Endothelial cell (in vitro differentiated cells): ENCODE measurements around the gene ANK2. TPM values are rescaled to one million over a fixed set of nuclear protein-coding genes. Genes with fewer than 3 reads are reported as not detected.

Experiments
- DNase-seq: peaks from one replicate; pipeline ENCODE4 v3.0.0; 2021; ENCODE audit warnings: low spot score
- H3K27ac Mint-ChIP-seq: one replicate; pipeline ENCODE4 v1.8.0; 2021; ENCODE audit warnings: mixed read lengths, inconsistent platforms; ENCODE audit not compliant: unreplicated experiment
- H3K27me3 Mint-ChIP-seq: one replicate; pipeline ENCODE4 v1.8.0; 2021; ENCODE audit warnings: mild to moderate bottlenecking, moderate library complexity, mixed read lengths, inconsistent platforms; ENCODE audit not compliant: unreplicated experiment
- H3K36me3 Mint-ChIP-seq: one replicate; pipeline ENCODE4 v1.8.0; 2021; ENCODE audit warnings: mild to moderate bottlenecking, low read depth, mixed read lengths, inconsistent platforms; ENCODE audit not compliant: unreplicated experiment
- H3K4me1 Mint-ChIP-seq: one replicate; pipeline ENCODE4 v1.8.0; 2021; ENCODE audit warnings: mild to moderate bottlenecking, mixed read lengths, inconsistent platforms; ENCODE audit not compliant: unreplicated experiment
- H3K4me3 Mint-ChIP-seq: one replicate; pipeline ENCODE4 v1.8.0; 2021; ENCODE audit warnings: mild to moderate bottlenecking, mixed read lengths, inconsistent platforms; ENCODE audit not compliant: unreplicated experiment
- H3K9me3 Mint-ChIP-seq: one replicate; pipeline ENCODE4 v1.8.0; 2021; ENCODE audit warnings: mixed read lengths, inconsistent platforms; ENCODE audit not compliant: unreplicated experiment
- total RNA-seq: library from RNA; stranded (reverse); fragmentation: NEBNext Ultra II Directional; extraction: Animal tissue kit (Norgen Biotek cat#: 25700); gene quantifications from one replicate; pipeline ENCODE4 v1.2.1, GENCODE V29; 2021; ENCODE audit not compliant: unreplicated experiment
- TF ChIP-seq, protein P1 (sequence below): fragments of 200-600 bp; sonication (generic); IDR thresholded peaks from one replicate; pipeline ENCODE4 v1.5.0; 2021; ENCODE audit warnings: antibody characterized with exemption; ENCODE audit not compliant: unreplicated experiment

ANK2 gene
- total RNA-seq, 1 donor from 2014 or later, result 47.2 TPM

DNA sequence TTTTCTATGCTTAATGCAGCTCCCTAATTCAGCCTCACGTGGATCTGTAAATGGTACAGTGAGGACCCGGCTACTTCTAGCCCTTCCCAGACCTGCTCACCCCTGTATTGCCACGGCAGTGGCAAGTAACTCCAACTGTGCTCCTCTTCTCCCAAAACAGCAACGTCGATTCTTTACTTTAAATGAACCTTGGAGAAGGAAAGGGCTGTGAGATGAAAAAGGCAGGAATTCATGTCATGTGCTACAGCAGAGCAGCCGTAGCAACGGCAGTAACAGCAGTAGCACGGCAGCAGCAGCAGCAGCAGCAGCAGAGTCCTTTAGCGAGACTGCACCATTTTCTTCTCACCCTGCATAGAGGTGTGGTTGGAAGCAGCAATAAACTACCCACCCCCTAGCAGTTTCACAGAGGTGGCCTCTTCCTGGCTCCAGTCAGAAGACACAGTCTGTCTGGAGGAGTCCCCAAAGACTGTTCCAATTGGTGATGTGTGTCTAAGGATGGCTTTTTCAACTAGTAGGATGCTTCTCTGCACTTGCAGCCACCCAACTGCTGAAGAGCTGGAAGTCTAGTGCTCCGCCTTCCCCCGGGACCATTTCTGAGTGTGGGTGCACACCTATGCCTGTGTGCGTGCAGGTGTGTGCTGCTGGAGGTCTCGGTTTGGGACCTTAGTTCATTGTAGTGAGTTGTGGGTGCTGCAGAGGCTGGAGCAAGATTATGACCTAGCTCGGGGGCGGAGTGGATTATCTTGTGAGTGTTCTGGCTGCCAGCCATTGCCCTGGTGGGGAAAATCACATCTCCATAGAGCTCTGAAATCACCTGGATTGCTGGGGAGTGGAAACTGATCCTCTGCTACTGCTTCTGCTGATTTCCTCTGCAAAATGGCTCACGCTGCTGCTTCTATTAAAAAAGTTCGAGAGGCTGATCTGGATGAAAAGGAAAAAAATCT is 67.2 kb downstream of the ANK2 start:
- Mint-ChIP-seq H3K4me1 (peaks cover 20% of the 10 kb centered on the region), H3K27me3 (no peaks in the 10 kb centered on the region), H3K27ac (no peak overlapping the region), H3K36me3 (no peaks in the 10 kb centered on the region), H3K9me3 (no peaks in the 10 kb centered on the region), H3K4me3 (no peak overlapping the region)
- DNase-seq, result no peak
- TF ChIP-seq, protein P1, sequence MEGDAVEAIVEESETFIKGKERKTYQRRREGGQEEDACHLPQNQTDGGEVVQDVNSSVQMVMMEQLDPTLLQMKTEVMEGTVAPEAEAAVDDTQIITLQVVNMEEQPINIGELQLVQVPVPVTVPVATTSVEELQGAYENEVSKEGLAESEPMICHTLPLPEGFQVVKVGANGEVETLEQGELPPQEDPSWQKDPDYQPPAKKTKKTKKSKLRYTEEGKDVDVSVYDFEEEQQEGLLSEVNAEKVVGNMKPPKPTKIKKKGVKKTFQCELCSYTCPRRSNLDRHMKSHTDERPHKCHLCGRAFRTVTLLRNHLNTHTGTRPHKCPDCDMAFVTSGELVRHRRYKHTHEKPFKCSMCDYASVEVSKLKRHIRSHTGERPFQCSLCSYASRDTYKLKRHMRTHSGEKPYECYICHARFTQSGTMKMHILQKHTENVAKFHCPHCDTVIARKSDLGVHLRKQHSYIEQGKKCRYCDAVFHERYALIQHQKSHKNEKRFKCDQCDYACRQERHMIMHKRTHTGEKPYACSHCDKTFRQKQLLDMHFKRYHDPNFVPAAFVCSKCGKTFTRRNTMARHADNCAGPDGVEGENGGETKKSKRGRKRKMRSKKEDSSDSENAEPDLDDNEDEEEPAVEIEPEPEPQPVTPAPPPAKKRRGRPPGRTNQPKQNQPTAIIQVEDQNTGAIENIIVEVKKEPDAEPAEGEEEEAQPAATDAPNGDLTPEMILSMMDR, result no peak

DNA sequence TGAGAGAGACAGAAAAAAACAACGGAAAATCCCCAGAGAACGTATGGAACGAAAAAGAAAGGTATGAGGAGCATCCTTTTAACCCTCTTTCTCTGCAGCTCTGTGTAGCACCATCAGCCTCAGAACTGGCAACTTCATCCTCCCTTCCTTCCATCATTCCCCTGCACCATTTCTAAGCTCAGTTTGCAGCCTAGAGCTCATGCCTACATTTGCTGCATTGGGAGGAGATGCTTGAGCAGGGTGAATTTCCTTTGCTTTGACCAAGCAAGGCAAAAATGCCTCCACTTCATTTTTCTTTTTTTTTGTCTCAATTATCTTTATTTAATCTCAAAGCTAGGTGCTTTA is 67.9 kb downstream of the ANK2 start:
- H3K9me3 Mint-ChIP-seq, result no peaks in the 10 kb centered on the region
- no peak overlapping the region for H3K4me3 Mint-ChIP-seq
- no peaks in the 10 kb centered on the region for H3K36me3 Mint-ChIP-seq
- no peak for DNase-seq
- no peak overlapping the region for H3K27ac Mint-ChIP-seq
- peaks cover 16% of the 10 kb centered on the region for H3K4me1 Mint-ChIP-seq
- no peaks in the 10 kb centered on the region for H3K27me3 Mint-ChIP-seq
- TF ChIP-seq, protein P1, result no peak

DNA sequence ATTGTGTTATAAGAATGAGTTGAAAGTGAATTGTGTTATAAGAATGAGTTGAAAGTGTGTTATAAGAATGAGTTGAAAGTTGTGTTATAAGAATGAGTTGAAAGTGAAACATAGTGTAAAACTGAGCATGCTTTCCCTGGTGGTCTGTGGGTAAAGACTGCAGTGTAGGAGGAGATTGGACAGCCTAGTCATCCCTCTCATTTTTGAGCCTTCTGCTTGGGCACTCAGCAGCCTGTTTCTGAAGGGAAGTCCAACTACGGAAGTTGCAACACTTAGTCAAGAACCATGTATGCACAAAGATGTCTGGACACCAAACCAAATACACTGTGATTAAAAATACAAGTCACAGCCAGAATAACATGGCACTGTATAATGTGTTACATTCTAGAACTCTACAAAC is 72.6 kb downstream of the ANK2 start:
- Mint-ChIP-seq H3K27me3 (no peaks in the 10 kb centered on the region), H3K36me3 (no peaks in the 10 kb centered on the region), H3K4me3 (no peak overlapping the region), H3K9me3 (no peaks in the 10 kb centered on the region), H3K27ac (no peak overlapping the region), H3K4me1 (peaks cover 3% of the 10 kb centered on the region)
- TF ChIP-seq, protein P1, result no peak
- DNase-seq, result no peak

DNA sequence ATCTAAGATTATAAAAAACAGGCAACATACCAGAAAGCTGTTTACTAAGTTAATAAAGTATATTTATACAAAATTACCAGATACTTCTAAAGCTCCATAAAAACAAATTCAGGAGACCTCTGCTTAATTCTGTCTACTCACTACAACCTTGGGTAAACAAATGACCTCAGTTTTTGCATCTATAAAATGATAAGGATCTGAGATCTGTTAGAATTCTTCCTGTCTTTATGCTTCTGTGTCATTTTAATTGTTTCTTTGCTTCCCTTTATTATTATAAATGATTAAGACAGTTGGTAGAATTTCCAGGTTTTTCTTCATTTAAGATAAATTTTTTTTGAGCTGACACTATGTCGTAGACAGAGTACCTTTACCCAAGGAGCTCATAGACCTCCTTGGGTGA is 76.0 kb downstream of the ANK2 start:
- DNase-seq, result no peak
- Mint-ChIP-seq H3K27me3 (no peaks in the 10 kb centered on the region), H3K27ac (no peak overlapping the region), H3K9me3 (no peaks in the 10 kb centered on the region), H3K4me1 (peaks cover 3% of the 10 kb centered on the region), H3K4me3 (no peak overlapping the region), H3K36me3 (no peaks in the 10 kb centered on the region)
- TF ChIP-seq, protein P1, result no peak

DNA sequence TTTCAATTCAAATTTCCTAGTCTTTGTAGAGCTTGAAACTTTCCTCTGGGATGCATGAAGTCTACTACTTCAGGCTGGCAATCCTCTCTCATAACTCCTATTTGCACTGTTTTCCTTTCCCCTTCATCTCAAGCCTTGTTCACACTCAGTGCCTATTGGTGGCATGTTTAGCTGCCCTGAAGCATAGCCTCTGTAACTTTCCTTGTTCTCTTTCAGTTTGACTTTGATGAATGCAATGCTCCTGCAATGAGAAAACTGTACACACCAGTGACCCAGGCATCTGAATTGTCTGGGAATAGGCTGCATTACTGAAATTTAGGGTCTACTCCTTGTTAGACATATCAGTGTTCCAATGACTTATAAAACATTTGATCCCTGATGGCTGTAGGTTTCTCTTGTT is 81.7 kb downstream of the ANK2 start:
- Mint-ChIP-seq H3K4me1 (no peaks in the 10 kb centered on the region), H3K4me3 (no peak overlapping the region), H3K27ac (no peak overlapping the region), H3K9me3 (no peaks in the 10 kb centered on the region), H3K36me3 (no peaks in the 10 kb centered on the region), H3K27me3 (no peaks in the 10 kb centered on the region)
- DNase-seq, result no peak
- TF ChIP-seq, protein P1, result no peak
